ENCODE measurements around the gene KLRC3. TPM values are rescaled to one million over a fixed set of nuclear protein-coding genes. Genes with fewer than 3 reads are reported as not detected.
"Not testable (repeated sequence)": the region's sequence is repeated elsewhere in the genome, so short reads cannot be mapped to it uniquely, and the experiment has no call there.

Gene KLRC3
- total RNA-seq = not detected in 2 replicates

DNA sequence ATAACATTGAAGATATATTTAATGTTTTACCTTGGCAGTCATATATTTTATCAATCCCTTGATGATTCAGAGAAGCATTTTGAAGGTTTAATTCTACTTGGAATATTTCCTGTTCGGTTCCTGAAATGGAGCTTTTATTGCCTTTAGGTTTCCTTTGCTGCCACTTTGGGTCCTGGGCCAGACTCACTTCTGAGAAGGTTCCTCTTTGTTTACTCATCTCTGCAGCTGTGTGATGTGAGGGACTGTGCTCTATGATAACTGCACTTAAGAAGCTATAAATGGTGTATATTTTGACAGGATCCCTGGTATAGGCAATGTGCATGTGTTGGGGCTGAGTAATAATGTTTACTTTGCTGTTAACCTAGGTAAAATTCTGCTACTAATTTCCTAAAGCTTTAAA, at the start of gene KLRC3:
Gene KLRC3, minus strand, starts transcription at position 262 of the 400 bp plus-strand sequence. Its CDS starts 45 bp downstream, at position 217.
- H3K36me3 ChIP-seq (ENCODE audit: control insufficient read depth, insufficient read depth, low read length); H3K27me3 ChIP-seq (ENCODE audit: control insufficient read depth, insufficient read depth, low read length); H3K4me3 ChIP-seq (ENCODE audit: low read depth, low read length); FAIRE-seq: not testable (repeated sequence)
- DNase-seq (ENCODE audit: low read depth) = peak; percentile 13

DNA sequence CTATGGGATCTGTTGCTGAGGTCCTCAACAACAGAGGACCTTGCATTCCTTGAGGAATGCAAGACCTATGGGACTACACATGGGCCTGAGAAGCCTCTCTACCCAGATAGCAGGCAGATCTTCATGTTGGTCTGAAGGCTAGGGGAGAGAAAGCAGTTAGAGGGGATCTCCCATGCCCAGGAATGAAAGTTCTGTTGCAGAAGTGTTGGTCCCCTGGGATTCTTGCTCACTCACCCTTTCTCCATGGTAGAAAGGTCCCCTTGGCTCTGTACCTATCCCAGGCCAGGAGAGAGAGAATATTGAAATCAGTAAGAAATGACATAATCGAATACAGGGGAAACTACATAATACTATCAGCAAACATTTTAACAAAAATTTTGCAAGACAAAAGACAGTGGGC, 49.3 kb upstream of the KLRC3 start:
- Histone ChIP-seq H3K36me3 (ENCODE audit: control insufficient read depth, insufficient read depth, low read length) (no peaks in the 10 kb centered on the region), H3K27me3 (ENCODE audit: control insufficient read depth, insufficient read depth, low read length) (no peaks in the 10 kb centered on the region), H3K4me3 (ENCODE audit: low read depth, low read length) (no peak overlapping the region)
- FAIRE-seq = no peak
- no peak for TF ChIP-seq CTCF (IDR thresholded peaks at IDR 0.05; ENCODE audit: insufficient read depth, low read length, severe bottlenecking)
- no peak for DNase-seq (ENCODE audit: low read depth)

DNA sequence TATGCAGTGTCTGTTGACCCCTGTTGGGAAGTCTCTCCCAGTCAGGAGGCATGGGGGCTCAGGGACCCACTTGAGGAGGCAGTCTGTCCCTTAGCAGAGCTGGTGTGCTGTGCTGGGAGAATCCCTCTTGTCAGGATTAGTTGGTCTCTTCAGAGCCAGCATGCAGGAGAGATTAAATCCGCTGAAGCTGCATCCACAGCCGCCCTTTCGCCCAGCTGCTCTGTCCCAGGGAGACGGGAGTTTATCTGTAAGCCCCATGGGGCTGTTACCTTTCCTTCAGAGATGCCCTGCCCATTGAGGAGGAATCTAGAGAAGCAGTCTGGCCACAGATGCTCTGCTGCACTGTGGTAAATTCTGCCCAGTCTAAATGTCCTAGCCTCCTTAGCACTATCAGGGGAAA, 45.9 kb upstream of the KLRC3 start:
- no peak overlapping the region for H3K4me3 ChIP-seq (ENCODE audit: low read depth, low read length)
- no peak for FAIRE-seq
- H3K27me3 ChIP-seq (ENCODE audit: control insufficient read depth, insufficient read depth, low read length) = no peaks in the 10 kb centered on the region
- DNase-seq (ENCODE audit: low read depth) = no peak
- TF ChIP-seq CTCF (IDR thresholded peaks at IDR 0.05; ENCODE audit: insufficient read depth, low read length, severe bottlenecking) = no peak
- H3K36me3 ChIP-seq (ENCODE audit: control insufficient read depth, insufficient read depth, low read length) = no peaks in the 10 kb centered on the region

DNA sequence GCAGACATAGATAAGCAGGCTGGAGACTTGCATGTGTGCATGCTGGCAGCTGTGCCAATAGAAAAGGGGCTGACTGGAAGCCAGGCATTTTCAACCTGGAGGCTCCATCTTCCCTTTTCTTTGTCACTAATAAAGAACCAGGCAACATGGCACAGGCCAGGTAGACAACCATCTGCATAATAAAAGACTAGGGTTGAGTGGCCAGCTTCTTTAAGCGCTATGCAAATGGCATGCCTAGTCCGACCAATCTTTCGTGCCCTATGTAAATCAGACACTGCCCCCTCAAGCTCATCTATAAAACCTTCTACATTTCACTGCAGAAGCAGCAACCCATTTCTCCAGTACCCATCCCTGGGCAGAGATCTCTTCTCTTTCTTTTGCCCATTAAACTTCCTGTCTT, 37.4 kb upstream of the KLRC3 start:
- no peaks in the 10 kb centered on the region for H3K27me3 ChIP-seq (ENCODE audit: control insufficient read depth, insufficient read depth, low read length)
- no peak overlapping the region for H3K4me3 ChIP-seq (ENCODE audit: low read depth, low read length)
- DNase-seq (ENCODE audit: low read depth) (no peak), FAIRE-seq (no peak)
- TF ChIP-seq CTCF (IDR thresholded peaks at IDR 0.05; ENCODE audit: insufficient read depth, low read length, severe bottlenecking) = no peak
- no peaks in the 10 kb centered on the region for H3K36me3 ChIP-seq (ENCODE audit: control insufficient read depth, insufficient read depth, low read length)

DNA sequence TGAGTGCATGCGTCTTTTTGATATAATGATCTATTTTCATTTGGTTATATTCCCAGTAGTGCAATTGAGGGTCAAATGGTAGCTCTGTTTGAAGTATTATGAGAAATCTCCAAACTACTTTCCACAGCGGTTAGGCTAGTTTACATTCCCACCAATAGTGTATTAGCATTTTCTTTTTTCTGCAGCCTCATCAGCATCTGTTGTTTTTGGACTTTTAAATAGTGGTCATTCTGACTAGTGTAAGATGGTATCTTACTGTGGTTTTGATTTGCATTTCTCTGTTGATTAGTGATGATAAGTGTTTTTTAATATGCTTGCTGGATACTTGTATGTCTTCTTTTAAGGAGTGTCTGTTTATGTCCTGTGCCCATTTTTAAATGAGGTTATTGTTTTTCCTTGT, 36.5 kb upstream of the KLRC3 start:
- TF ChIP-seq CTCF (IDR thresholded peaks at IDR 0.05; ENCODE audit: insufficient read depth, low read length, severe bottlenecking) = no peak
- no peak for DNase-seq (ENCODE audit: low read depth)
- FAIRE-seq = no peak
- H3K4me3 ChIP-seq (ENCODE audit: low read depth, low read length) = no peak overlapping the region
- H3K27me3 ChIP-seq (ENCODE audit: control insufficient read depth, insufficient read depth, low read length) = no peaks in the 10 kb centered on the region
- H3K36me3 ChIP-seq (ENCODE audit: control insufficient read depth, insufficient read depth, low read length) = no peaks in the 10 kb centered on the region

GRCh38 chr12:10455766-10456165, 35.4 kb upstream of the KLRC3 start:
- Histone ChIP-seq H3K36me3 (ENCODE audit: control insufficient read depth, insufficient read depth, low read length) (no peaks in the 10 kb centered on the region), H3K4me3 (ENCODE audit: low read depth, low read length) (no peak overlapping the region), H3K27me3 (ENCODE audit: control insufficient read depth, insufficient read depth, low read length) (no peaks in the 10 kb centered on the region)
- TF ChIP-seq CTCF (IDR thresholded peaks at IDR 0.05; ENCODE audit: insufficient read depth, low read length, severe bottlenecking) = no peak
- DNase-seq (ENCODE audit: low read depth) = no peak
- no peak for FAIRE-seq

Measured in bronchial epithelial cell (primary cell).